CD4-positive, alpha-beta T cell treated with Interleukin-15 for 1 hour (primary cell): ENCODE data around the gene DUSP14.
"Not testable (repeated sequence)": the region's sequence is repeated elsewhere in the genome, so short reads cannot be mapped to it uniquely, and the experiment has no call there.

Experiments
- DNase-seq: peaks from one replicate; pipeline ENCODE4 v3.0.0-alpha.2; 2020

The DUSP14 gene, protein sequence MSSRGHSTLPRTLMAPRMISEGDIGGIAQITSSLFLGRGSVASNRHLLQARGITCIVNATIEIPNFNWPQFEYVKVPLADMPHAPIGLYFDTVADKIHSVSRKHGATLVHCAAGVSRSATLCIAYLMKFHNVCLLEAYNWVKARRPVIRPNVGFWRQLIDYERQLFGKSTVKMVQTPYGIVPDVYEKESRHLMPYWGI

DNA sequence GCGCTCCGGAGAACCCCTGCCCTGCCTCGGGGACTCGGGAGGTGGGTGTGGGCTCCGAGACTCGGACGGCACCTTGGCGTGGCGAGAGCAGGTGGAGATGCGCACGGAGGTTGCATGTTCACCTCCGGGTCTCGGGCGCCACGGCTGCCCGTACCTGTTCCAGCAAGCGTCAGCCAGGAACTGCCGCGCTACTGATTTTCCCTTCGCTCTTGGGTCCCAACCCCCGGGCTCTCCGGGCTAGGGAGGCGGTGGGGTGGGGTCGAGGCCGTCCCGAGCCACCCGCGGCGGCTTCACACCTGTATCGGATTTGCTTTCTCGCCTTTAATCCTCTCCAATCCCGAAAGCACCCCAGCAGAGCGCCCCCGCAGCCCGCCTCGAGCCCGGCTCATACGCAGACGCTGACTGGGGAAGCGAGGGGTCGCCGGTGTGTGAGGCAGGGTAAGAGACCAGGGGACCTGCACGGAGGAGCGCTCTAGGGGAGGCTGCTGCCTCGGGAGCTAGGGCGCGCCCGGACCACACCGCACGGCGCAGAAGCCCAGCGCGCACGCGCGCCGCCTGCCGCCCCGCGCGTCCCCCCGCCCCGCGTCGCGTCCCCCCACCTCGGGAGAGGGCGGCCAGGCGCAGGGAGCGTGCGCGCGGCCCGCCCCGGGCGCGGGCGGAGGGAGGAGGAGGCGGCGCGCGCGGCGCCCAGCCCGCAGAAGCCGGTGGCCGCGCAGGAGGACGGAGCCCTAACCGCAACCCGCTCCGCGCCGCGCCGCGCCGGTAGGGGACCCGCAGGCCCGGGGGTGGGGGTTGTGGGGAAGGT is at the start of gene DUSP14:
TSS of gene DUSP14 (plus strand) at position 695 of the 805 bp plus-strand sequence. CDS start 22,382 bp downstream, outside the sequence.
- DNase-seq, result peak; percentile 83

DNA sequence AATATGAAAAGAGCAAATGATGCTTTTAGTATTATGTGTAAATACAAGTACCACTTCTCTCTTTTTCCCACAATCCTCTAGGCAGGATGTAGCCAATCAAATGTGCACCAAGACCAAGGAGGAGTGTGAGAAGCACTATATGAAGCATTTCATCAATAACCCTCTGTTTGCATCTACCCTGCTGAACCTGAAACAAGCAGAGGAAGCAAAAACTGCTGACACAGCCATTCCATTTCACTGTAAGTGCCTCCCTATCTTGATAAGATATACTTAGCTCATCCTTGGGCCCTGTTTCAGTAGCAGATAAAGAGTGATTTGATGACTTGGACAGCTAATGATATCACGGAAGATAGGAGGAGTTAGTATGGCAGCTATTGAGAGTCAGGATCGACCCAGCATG is 49.3 kb upstream of the DUSP14 start:
- DNase-seq, result no peak

DNA sequence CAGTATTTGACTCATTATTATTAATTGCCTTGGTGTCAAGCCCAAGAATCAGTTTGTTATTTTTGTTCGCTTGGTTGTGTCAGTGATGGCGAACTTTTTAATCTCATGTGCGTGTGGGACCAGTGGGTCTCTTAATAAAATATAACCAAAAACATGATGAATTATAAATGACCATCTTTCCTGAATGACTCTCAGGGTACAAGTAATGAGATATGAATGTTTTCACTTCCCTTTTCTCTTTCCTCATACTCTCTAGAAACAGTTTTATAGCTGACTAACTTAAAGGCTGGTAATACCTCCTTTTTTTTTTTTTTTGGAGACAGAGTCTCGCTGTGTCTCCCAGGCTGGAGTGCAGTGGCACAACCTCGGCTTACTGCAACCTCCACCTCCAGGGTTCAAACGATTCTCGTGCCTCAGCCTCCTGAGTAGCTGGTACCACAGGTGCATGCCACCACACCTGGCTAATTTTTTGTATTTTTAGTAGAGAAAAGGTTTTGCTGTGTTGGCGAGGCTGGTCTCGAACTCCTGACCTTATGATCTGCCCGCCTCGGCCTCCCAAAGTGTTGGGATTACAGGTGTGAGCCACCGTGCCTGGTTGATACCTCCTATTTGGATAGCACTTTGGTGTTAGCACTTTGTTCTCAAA is 48.2 kb upstream of the DUSP14 start:
- DNase-seq, result not testable (repeated sequence)

DNA sequence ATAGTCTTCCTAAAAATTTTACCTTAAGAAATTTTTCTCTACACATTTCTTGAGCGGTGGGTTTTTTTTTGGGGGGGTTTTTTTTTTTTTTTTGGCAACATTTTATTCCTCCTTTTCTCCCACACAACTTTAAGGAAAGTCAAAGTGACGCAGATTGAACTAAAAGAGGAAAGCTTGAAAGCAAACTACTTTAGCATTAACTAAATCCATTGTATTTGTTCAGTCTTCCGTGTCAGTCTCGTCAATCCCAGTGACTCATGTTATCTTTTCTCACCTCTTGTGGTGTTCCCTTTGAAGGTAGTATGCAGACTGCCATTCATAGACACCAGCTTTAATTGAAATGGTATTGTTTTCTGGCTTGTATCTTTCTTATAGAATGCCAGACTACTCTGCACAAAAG is 43.7 kb upstream of the DUSP14 start:
- DNase-seq, result no peak

DNA sequence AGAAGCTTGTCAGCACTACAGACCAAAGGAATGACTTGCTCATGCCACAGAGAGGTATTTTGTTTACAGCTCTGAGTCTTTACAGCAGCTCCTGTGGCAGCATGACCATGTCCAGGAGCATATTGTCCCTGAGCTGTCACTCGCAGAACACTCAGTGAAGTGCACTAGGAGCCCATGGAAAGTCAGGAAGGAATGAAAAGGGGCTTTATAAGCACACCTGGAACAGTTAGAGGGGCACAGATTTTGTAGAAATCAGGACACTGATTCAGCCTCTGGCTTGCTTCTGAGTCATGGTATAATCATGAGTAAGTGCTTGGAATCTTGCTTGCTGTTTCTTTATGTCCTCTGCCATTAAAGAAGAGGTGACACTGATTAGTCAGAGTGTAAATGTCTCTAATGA is 42.0 kb upstream of the DUSP14 start:
- no peak for DNase-seq

DNA sequence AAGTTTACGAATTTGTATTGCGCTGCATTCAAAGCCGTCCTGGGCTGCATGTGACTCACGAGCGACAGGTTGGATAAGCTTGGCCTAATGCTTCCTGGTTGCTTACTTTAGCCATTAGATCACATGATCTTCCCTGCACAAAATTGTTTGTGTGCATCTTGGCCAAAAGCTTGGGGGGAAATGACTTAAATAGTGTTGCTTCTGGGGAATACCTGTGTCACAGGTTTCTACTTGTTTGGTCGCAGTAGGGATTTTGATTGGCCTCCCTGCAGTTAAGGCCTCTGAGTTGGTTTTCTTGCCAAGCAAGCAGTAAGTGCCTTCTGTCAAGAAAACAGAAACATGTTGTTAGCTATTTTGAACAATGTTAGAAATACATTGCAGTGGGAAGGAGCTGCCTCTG is 39.6 kb upstream of the DUSP14 start:
- no peak for DNase-seq

DNA sequence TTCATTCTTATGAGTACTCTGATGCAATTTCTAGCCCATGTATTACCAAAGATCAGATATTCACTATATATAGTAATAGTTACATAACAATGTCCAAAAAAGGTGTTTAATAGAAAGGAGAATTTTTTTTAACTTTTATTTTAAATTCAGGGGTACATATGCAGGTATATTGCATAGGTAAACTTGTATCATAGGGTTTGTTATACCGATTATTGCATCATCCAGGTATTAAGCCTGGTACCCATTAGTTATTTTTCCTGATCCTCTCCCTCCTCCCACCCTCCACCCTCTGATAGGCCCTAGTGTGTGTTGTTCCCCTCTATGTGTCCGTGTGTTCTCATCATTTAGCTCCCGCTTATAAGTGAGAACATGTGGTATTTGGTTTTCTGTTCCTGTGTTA is 31.9 kb upstream of the DUSP14 start:
- not testable (repeated sequence) for DNase-seq

DNA sequence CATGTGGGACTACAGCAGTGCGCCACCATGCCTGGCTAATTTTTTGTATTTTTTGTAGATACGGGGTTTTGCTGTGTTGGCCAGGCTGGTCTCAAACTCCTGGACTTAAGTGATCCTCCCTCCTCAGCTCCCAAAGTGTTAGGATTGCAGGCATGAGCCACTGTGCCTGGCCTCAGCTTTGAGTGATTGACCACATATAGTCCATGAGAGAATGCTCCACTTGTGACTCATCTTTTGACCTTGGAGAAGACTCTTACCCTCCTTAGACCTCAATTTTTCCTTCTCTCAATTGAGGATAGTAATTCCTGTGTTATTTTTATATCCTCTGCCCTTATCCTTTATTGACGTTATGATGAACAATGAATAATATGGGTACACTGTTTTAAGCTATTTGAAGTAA is 30.9 kb upstream of the DUSP14 start:
- DNase-seq, result no peak

DNA sequence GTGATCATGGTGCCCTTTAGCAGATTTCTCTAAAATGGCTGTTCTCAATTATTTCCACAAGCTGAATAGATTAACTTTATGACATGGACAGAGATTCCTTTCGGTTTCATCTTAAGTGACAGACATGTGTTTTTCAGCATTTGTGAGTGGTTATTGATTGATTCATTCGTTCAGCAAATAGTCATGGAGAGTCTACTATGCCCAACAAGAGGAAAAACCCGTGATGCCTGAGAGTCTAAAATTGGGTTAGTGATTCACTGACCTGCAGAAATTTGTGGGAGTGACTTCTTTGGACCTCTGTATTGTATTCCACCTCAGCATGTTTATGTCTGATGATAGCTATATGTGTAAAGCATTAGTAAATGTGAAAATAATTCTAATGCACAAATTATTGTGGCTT is 28.0 kb upstream of the DUSP14 start:
- no peak for DNase-seq

DNA sequence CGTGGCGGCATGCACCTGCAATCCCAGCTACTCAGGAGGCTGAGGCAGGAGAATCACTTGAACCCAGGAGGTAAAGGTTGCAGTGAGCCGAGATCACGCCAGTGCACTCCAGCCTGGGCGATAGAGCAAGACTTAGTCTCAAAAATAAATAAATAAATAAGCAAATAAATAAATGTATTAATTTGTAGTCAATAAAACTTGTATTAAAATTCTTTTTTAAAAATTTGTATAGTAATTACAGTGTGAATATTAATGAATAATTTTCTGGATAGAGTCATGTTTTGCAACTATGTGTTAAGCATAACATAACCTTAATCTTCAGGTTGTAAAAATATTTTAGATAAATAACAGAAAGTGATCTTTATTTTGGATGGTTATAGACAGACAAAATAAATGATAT is 27.2 kb upstream of the DUSP14 start:
- DNase-seq, result no peak

DNA sequence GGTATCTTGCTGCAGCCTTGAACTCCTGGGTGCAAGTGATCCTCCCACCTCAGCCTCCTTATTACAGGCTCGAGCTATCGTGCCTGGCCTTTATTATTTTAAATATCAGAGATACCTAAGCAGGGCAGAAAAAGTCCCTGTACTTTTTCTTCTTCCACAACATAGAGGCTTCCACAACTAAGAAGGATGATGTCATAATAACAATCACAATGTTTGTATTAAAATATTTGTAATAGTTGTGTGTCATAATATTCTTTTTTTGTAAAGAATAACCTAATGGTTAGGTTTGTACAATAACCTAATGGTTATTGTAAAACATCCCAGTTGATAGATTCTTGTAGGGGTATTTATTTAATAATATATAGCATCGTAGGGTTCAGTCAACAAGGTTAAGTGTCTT is 26.7 kb upstream of the DUSP14 start:
- no peak for DNase-seq

DNA sequence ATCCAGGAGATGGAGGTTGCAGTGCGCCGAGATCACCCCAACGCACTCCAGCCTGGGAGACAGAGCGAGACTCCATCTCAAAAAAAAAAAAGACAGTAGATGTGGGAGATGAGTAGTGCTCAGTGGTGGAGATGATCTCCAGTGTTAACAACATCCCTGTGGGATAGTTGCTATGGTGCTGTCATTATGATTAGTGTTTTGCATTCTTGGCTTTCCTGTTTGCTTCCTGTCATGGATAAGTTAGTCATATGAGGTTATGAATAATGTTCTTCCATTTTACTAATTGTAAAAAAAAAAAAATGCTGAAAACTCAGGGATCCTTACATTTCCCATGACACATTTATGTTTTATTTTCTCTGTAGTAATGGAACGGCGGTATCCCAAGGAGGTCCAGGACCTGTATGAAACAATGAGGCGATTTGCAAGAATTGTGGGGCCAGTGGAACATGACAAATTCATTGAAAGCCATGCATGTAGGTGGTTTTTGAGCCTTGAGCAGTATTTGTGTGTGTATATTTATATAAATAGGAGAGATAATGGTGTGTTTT is 24.5 kb upstream of the DUSP14 start:
- no peak for DNase-seq

DNA sequence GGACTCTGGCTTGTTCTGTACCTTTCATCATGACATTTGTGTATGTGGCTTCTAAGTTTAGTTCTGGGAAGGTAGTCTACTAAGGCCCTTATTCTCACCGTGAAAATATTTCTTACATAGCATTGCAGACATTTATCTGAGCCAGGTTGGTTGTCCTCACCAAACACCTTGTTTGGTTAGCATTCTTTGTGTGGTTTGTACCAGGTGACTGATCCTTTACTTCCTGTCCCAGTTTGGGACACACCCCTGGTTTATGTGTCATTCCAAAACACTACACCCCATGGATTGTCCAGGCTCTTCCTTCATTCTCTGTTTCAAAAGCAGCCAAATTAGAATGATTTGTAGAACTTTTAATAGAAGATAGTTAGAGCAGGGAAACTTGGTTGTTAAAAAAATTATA is 23.2 kb upstream of the DUSP14 start:
- no peak for DNase-seq

DNA sequence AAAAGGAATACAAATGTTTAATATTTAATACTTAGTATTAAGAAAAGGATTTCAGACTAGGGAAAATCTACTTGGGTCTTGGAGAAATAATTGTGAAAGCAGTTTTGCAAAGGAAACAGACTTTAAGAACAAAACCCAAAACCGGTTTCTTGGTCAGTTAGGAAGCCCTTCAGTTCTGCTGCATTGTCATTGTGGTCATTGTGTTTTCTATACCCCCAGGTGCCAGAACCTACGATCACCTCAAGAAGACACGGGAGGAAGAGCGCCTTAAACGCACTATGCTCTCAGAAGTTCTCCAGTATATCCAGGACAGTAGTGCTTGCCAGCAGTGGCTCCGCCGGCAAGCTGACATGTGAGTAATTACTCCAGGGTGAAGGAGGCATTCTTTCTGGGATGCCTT is 19.5 kb upstream of the DUSP14 start:
- no peak for DNase-seq

DNA sequence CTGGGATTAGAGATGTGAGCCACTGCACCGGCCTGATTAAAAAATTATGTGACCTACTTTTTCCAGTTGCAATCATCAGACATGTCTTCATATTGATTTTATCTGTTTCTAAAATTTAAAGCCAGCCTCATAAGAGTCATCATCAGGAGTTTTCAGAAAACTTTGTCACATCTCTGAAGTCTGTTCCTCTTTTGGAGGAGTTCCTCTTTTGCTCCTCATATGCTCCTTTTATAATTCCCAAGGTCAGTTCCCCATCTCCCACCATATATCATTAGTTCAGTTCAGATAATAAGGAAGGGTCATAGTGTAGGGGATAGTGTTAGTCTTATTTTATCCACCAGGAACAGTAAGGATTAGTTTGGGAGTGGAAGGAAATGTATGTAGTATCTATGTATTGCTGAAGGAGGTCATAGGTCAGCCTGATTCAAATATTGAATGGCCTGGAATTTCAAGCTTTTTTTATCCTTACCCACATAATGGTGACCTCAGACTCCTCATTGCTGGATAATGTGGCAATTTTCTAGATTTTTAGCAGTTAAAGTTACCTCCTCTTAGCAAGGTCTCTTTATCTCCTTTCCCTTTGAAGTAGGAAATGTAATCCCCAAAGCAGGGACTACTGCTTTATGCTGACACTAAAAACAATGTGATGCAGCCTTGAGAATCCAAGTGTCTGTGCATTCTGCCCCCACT is 13.8 kb upstream of the DUSP14 start:
- no peak for DNase-seq

DNA sequence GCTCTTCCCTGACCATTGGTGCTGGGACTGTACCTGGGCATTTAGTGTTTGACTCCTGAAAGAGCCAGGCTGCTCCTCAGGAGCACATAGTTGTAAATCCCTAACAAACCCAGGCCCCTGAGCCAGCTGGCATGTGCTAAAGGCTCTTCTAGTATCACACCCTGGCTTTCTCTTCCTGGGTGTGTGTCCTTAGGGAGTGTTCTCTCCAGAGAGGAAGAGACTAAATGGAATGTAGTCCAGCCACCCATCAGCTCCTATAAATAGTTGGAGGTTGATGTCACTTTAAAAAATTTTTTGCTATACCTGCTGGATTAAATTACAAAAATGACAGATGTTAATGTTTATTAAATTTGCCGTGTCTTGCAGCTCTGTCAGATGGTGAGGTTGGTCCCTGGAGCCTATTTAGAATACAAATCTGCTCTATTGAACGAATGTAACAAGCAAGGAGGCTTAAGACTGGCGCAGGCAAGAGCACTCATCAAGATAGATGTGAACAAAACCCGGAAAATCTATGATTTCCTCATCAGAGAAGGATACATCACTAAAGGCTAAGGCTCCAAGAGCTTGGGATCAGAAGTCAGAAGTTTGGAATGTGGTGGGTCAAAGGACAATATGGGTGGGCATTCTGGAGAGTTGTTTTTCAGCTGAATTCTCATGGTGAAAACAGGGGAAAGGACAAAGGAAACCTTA is 13.1 kb upstream of the DUSP14 start:
- no peak for DNase-seq

DNA sequence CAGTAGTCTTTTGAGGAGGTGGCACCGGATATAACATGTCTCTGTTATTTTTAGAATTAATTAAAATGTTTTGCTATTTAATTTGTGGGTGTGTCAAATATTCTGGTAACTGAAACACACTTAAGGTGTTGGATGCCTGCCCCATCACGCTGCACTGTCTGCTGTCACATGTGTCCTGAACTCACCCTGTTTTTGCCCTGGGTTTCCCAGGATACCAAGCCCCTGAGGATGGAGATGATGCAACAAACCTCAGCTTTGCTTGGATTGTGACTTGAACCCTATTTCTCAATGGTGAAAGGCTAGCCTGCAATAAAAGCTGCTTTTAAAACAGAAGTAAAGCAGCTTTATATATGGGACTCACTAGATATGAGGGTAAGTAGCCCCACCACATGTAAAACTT is 11.5 kb upstream of the DUSP14 start:
- DNase-seq, result no peak

DNA sequence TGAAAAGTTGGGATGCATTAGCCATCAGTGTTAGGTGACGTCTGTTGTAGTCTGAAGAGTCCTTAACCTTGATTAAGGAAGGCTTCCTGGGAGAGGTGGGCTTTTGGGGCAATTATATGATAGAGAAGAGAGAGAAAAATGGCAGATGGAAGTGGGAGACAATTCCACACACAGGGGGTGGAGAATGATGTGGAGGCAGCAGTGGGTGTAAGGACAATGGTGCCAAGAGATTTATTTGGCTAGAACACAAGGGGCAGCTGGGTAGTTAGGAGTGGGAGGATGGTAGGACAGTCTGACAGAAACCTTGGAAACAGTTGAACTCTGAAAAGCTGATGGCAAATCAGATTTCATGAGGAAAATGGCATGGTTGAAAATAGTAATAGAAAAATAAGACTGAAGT is 10.7 kb upstream of the DUSP14 start:
- no peak for DNase-seq

DNA sequence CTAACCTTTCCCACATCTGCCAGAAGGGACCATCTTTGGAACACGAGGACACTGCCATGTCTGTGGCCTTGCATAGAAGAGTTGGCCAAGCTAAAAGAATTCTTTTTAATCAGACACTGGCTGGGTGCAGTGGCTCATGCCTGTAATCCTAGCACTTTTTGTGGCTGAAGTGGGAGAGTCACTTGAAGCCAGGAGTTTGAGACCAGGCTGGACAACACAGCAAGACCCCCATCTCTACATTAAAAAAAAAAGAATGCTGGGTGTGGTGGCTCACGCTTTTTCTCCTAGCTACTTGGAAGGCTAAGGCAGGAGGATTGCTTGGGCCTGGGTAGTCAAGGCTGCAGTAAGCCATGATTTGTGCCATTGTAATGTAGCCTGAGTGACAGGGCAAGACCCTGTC is 9.3 kb upstream of the DUSP14 start:
- no peak for DNase-seq

DNA sequence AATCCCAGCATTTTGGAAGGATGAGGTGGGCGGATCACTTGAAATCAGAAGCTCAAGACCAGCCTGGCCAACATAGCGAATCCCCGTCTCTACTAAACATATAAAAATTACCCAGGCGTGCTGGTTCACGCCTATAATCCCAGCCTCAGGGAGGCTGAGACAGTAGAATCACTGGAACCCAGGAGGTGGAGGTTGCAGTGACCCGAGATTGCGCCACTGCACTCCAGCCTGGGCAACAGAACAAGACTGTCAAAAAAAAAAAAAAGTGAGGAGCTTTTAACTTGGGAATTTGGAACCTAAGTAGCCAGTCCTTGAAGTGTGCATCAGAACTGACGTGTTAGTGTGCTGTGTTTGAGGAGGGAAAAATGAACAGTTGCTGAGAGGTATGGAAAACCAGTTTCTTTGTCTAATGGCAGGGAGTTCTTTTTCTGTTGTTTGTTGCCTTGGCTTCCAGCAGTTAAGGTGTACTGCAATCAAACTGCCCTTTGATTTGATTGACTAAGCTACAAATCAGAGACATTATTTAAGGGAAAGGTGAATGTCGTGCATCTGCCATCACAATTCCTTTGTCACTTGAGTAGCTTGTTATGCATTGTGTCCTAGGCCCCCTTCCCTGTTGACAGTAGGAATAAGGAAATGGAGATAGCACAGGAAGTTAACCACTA is 8.6 kb upstream of the DUSP14 start:
- no peak for DNase-seq

DNA sequence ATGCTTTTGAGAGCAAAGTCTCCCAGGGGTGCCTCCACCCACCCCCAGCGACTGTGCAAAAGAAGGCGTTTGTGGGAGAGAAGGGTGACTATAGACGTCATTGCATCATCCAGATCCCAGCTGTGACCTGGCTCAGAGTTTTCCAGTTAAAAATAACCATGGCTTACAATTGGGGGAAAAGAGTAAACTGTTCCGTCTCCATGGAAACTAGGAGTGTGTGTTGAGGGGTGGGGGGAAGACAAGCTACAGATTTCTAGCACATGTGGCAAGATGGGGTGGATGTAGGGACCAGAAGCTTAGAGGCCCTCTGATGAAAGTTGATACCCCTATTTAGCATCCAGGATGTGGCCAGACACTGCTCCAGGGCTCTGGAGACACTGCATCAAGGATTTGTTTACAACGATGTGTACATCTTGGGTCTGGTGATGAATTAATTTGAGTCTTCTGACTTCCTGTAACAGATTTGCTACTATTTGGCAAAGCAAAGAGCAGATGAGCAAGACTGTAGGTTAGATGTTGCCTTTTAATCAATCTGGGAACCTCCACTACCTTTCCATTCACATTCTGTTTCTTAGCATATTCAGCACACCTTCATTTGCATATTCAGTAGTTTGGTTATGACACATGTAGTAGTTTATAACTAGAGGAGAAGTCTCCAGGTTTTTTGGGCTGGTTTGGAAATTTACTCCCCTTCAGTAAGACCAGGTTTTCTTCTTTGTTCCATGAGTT is 6.2 kb upstream of the DUSP14 start:
- no peak for DNase-seq
